GM21447 (cell line): ENCODE results near the gene FBXL16.
"Not testable (repeated sequence)": the region's sequence is repeated elsewhere in the genome, so short reads cannot be mapped to it uniquely, and the experiment has no call there.

Experiments
- ATAC-seq: cut with Tn5 transposase; IDR thresholded peaks from one replicate; pipeline ENCODE4 v1.9.1; 2021; ENCODE audit not compliant: unreplicated experiment

FBXL16 gene, protein sequence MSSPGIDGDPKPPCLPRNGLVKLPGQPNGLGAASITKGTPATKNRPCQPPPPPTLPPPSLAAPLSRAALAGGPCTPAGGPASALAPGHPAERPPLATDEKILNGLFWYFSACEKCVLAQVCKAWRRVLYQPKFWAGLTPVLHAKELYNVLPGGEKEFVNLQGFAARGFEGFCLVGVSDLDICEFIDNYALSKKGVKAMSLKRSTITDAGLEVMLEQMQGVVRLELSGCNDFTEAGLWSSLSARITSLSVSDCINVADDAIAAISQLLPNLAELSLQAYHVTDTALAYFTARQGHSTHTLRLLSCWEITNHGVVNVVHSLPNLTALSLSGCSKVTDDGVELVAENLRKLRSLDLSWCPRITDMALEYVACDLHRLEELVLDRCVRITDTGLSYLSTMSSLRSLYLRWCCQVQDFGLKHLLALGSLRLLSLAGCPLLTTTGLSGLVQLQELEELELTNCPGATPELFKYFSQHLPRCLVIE

DNA sequence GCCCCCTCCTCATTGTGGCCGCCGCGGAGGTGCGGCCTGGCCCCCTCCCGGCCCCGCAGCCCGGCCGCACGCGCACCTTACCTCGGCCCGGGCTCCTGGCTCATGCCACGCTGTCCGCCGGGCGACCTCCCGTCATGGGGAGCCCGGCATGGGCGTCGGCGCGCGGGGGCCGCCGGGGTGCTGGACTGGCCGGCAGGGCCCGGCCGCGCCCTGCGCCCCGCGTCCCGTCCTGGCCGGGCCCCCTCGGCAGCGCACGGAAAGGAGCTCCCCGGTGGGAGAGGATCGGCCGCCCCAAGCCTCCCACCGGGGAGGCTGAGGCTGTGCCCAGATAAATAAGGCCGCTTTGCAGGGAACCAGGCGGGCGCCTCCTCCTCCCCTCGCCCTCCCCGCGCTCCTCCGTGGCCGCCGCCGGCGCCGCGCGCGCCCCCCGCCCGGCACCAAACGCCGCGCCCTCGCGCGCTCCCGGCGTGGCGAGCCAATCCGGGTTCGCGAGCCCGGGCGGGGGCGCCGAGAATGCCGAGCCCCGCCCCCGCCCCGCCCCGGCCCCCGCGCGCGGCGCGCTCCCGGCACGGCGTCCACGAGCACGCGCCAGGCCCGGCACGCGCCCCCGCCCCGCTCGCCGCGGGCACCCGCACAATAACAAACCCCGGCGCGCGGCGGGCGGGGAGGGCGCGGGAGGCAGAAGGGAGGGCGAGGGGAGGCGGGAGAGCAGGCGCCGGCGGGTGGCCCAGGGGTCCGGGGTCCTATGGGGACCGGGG lies at the start of gene FBXL16:
FBXL16 (minus strand) TSS at position 371 of the 758 bp plus-strand sequence. CDS start 8,396 bp downstream, outside the sequence.
- no peak for ATAC-seq

DNA sequence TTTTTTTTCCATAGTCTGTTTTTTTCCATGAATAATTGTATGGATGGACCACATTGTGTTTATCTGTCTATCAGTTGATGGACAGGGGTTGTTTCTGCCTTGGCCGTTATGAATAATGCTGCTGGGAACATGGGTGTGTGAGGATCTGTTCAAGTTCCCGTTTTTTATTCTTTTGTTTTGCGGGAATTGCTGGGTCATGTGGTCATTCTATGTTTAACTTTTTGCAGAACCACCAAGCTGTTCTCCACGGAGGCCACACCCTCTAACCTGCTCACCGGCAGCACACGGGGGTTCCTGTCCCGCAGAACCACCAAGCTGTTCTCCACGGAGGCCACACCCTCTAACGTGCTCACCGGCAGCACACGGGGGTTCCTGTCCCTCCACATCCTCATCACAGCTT lies 49.1 kb upstream of the FBXL16 start:
- no peak for ATAC-seq

DNA sequence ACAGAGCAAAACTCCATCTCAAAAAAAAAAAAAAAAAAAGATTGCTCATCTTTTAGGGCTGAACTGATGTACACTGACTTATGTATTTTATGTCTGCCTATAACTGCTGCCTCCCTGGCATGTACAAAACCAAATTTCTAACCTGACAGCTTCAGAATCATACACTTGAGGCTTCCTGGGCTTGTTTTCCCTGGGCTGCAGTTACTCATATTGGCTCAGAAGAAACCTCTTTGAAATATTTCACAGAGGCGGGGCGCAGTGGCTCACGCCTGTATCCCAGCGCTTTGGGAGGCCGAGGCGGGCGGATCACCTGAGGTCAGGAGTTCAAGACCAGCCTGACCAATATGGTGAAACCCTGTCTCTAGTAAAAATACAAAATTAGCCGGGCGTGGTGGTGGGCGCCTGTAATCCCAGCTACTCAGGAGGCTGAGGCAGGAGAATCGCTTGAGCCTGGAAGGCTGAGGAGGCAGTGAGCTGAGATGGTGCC lies 48.6 kb upstream of the FBXL16 start:
- ATAC-seq = not testable (repeated sequence)

DNA sequence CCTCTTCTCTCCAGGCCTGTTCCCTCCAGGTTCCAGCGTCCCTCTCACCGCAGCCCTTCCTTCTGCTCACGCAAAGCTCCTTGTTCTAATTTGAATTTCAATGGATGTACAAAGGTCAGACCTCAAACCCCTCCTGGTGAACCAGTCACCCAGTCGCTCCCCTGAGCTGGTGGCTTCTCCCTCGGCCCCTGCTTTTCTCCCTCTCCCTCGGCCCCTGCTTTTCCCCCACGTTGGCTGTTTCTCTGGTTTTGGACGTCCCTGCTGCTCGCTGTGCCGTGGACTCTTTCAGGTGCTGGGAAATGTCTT lies 46.4 kb upstream of the FBXL16 start:
- no peak for ATAC-seq

- no peak for ATAC-seq
These were observed 45.8 kb upstream of the FBXL16 start for GRCh38 chr16:751152-752006.

DNA sequence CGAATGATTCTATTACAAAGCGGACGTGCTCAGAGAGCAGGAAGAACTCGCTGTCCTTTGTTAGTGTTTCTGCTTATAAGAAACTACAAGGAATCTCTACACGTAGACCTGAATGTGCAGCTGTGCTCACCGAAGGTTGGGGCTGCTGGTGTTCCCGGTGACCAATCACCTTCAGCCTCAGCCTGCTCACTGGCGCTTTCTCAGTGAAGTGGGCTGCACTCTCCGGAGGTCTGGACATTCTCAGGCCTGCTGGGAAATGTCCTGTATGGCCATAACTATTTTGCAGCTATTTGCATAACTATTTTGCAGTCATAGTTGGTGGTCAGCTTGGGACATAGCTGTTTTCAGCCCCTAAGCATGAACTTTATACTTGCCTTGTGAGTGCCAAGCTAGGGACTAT lies 44.9 kb upstream of the FBXL16 start:
- no peak for ATAC-seq

- ATAC-seq = no peak
These were observed 43.4 kb upstream of the FBXL16 start for GRCh38 chr16:749010-749409.

DNA sequence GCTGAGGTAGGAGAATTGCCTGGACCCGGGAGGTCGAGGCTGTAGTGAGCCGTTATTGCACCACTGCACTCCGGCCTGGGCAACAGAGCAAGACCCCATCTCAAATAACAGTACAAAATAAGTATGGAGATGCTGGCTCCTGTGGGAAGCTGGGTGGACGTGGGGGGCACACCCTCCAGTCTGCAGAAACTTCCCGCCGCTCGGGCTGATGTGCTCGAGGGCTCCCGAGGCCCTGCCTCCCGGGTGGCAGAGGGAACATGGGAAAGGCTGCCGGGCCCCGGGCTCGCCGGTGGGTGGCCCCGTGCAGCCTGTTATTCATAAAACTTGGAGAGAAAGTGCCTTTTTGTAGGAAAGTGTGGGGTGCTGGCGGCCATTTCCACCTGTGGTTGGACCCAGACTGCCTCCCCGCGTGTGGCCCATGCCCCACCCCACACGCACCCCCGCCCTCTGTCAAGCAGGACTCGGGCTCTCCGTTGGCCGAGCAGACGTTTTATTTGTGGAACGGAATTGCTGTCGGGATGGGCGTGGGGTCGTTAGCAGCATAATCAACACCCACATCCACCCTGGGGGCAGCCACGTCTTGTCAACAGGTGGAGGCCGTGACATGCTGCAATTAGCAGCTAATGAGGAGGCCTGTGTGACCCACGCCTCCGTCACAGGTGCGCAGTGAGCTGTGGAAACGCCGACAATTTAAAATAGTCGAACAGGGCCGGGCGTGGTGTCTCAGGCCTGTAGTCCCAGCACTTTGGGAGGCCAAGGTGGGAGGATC lies 42.6 kb upstream of the FBXL16 start:
- ATAC-seq = no peak

- ATAC-seq = no peak
These were observed 41.0 kb upstream of the FBXL16 start for GRCh38 chr16:746637-747036.

DNA sequence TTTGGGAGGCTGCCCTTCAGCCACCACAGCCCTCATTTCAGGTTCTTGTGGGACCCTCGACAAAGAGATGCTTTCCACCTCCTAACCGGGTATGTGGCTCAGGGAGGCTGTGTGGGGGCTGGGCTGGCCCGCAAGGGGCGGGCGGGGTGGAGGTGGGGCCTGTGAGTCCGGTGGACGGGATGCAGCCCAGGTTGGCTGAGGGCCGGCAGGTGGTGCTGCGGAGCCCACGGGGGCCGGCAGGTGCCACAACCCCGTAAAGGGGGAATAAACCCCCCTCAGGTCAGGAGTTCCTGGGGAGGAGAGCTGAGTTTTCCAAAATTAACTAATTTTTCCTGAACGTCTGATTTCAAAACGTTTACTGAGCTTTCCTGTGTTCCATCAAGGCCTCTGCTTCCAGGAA lies 40.1 kb upstream of the FBXL16 start:
- ATAC-seq = no peak

GRCh38 chr16:743794-744500 lies 38.3 kb upstream of the FBXL16 start:
- no peak for ATAC-seq

GRCh38 chr16:742894-743293 lies 37.3 kb upstream of the FBXL16 start:
- not testable (repeated sequence) for ATAC-seq

DNA sequence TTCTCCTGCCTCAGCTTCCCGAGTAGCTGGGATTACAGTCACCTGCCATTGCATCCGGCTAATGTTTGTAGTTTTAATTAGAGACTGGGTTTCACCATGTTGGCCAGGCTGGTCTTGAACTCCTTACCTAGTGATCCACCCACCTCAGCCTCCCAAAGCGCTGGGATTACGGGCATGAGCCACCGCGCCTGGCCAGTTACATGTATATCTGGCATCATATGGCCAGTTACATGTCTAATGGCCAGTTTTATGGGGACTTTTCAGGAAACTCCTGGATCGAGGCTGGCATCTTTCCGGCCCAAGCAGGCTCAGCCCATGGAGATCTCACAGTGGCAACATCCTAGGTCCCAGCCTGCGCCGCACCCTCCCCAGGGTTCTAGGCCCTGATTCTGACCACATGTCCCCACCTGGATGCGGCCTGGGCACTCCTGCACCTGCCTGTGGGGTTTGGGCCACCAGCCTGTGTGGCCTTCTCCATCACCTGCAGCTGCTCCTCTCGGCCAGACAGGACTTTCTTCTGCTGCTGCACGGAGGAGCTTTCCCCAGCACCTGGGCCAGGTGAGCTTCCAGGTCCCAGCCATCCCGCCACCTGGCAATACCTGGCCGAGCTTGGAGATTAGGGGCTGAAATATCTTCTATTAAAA lies 36.5 kb upstream of the FBXL16 start:
- no peak for ATAC-seq

DNA sequence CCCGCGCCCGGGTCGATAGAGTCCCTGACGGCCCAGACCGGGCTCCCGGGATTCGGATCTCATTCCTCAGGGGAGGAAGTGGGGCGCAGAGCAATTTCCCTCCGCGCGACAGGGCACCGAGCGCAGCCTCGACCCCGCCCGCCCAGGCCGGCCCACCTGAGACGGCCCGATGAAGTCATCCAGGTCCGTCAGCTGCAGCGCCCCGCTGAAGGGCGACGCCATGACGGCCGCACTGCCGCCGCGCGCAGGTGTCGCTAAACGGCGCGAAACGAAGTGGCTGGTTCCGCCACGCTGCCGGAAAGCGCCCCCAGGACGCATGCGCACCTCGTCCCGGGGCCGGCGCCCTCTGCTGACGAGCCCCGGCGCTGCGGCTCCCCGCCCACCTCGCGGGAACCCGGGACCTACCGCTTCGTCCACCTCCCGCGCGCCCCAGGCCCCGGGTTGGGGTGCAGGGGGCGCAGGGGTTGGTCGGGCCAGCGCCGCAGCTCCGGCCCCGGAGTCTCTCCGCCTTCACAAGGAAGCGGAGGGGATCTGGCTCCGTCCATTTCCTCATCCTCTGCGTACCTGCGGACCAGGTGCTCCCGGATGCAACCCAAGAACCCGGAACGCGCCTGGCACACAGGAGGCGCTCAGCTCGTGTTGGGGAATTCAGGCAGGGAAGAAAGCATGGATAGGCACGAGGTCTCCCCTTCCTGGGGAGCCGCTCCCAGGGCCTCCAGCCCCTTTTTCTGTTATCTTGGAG lies 35.3 kb upstream of the FBXL16 start, which contains the start of gene CIAO3:
CIAO3 (minus strand) TSS at position 234 of the 742 bp plus-strand sequence; CDS start at position 222, 12 bp downstream.
- ATAC-seq = peak; percentile 54

DNA sequence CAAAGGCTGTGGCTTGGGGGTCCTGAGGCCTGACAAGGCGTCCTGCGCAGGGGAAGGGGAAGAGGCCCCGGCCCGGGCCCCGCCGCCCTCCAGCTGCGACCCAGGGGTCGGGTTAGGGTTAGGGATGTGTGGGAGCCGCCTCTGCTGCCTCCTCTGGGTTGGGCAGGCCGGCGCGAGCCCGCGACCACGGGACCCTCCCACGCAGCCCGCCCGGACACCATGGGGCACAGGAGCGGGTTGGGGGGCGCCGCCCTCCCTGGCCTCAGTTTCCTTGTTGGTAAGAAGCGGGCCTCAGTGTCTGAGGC lies 34.8 kb upstream of the FBXL16 start:
- ATAC-seq = no peak

DNA sequence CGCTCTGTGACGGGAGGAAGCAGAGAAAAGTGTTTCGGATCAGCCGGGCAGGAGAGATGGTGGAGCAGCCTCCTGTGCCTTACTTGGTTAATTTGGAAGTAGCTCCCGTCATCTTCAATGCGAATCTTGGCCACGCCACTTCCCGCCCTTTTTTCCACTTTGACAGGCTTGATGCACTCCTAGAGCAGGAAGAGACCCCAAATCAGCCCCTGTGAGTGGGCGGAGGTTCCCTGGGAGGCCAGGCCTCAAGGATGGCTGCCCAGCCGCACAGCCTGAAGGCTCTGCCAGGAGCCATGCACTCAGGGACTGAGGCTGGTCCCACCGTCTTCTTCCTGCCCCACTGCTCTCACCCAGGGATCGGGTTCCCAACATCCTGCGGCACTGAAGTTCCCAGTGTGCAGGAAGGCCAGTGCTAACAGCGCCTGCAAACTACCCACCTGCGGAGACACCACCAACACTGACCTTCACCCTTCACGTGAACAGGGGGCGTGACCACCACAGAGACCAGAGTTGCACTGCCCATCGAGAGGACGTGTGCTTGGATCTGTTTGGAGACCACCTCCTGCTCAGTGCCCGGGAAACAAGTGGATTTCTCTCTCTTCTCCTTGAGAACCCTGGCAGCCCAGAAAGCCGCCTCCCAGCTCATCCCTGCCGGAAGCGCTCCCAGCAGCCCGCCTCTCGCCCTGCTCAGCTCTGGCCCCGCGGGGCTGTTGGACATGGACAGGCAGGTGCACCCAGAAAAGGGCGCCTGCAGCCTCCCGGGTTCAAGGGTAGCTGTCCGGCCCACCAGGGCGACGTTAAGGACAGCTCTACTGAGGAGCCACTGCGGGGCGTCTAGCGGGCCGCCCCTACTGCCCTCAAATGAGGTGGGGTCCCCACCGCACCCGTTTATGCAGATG lies 34.2 kb upstream of the FBXL16 start:
- ATAC-seq = no peak

GRCh38 chr16:736936-737481 lies 31.4 kb upstream of the FBXL16 start:
- no peak for ATAC-seq
